ENCODE data around the gene DGKD.

Gene DGKD

DNA sequence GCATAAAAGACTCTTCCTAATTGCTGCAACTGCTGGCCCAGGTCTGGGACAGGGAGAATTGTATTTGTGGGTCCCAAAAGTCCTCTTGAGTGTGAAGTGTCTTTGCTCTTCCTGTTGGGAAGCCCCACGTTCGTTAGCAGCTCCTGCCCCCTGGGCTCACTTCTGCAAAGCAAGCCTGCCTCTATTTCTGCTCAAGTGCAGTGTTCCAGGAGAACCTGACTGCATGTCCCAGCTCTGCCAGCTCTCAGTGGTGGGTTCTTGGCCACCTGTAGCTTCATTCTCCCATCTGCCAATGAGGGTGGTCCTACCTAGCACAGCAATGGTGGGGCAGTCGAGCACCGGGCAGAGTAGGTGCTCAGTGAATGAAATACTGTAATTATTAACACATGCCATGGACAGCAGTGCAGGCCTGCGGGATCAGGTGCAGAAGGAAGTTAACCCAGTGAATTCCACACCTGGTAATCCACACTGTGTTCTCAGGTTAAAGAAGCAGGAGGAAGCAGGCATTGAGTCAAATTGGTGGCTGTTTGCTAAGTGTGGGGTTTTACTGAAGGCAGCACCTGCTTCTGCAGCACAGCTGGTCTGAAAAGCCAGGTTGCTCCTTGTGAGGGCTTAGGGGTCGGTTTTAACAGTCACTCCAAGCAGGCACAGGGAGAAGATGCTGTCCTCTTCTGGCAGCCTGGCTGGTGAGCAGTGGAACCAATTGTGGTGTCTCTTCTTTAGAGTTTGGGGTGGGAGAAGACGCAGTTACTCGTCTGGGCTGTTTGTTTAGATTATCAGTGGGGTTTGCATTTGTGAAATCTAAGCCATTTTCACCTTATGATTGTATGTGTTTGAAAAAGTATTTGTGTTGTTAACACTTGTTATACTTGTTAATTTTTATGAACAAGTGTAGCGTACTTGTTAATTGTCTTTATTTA, 54.3 kb downstream of the DGKD start:
- TF ChIP-seq SIN3A (IDR thresholded peaks at IDR 0.05; ENCODE audit: borderline replicate concordance, insufficient read depth, low read length), result no peak
- TF ChIP-seq POLR2AphosphoS5 (IDR thresholded peaks at IDR 0.05; ENCODE audit: low read depth, low read length), result no peak
- TF ChIP-seq TAF1 (IDR thresholded peaks at IDR 0.05; ENCODE audit: borderline replicate concordance, insufficient read depth, low read length), result no peak
- TF ChIP-seq FOXP2 (optimal IDR thresholded peaks at IDR 0.05; ENCODE audit: borderline replicate concordance, extremely low read depth, extremely low read length, insufficient read depth), result no peak
- TF ChIP-seq, protein P1, sequence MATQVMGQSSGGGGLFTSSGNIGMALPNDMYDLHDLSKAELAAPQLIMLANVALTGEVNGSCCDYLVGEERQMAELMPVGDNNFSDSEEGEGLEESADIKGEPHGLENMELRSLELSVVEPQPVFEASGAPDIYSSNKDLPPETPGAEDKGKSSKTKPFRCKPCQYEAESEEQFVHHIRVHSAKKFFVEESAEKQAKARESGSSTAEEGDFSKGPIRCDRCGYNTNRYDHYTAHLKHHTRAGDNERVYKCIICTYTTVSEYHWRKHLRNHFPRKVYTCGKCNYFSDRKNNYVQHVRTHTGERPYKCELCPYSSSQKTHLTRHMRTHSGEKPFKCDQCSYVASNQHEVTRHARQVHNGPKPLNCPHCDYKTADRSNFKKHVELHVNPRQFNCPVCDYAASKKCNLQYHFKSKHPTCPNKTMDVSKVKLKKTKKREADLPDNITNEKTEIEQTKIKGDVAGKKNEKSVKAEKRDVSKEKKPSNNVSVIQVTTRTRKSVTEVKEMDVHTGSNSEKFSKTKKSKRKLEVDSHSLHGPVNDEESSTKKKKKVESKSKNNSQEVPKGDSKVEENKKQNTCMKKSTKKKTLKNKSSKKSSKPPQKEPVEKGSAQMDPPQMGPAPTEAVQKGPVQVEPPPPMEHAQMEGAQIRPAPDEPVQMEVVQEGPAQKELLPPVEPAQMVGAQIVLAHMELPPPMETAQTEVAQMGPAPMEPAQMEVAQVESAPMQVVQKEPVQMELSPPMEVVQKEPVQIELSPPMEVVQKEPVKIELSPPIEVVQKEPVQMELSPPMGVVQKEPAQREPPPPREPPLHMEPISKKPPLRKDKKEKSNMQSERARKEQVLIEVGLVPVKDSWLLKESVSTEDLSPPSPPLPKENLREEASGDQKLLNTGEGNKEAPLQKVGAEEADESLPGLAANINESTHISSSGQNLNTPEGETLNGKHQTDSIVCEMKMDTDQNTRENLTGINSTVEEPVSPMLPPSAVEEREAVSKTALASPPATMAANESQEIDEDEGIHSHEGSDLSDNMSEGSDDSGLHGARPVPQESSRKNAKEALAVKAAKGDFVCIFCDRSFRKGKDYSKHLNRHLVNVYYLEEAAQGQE (IDR thresholded peaks at IDR 0.05; ENCODE audit: insufficient read depth in 1 of 2, low read depth in 2 of 2, low read length in 2 of 2), result no peak

DNA sequence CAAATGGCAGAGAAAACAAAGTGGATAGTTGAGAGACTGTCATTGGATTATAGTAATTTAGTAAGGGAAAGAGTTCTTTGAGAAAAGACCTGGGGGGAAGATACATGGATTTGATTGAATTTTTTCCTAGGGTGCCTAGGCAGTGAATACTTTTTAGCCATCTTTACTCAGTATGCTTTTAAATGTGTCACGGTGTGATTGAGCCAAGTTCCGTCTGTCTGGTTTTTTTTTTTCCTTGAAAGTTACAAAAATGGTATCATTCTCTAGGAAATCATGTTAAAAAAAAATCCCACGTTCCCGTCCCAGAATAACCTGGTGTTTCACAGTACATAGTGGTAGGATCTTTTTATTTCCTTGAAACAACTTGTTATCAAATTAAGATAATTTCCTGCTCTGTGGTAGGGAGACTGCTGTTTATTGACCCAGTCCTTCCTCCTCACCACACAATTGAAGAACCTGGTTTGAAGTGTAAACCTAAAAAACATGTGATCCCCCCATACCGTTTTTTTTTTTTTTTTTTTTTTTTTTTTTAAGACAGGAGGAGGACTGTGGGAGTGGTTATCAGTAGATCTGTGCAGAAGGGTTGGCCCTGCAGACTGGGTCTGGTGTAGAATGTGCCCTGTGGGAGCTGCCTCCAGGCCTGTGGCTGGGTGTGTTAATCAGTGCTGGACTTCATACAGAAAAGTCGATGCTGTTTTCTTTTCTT, 55.1 kb downstream of the DGKD start:
- TF ChIP-seq, protein P1 (IDR thresholded peaks at IDR 0.05; ENCODE audit: insufficient read depth in 1 of 2, low read depth in 2 of 2, low read length in 2 of 2), result no peak
- TF ChIP-seq POLR2AphosphoS5 (IDR thresholded peaks at IDR 0.05; ENCODE audit: low read depth, low read length) (no peak), SIN3A (IDR thresholded peaks at IDR 0.05; ENCODE audit: borderline replicate concordance, insufficient read depth, low read length) (no peak), FOXP2 (optimal IDR thresholded peaks at IDR 0.05; ENCODE audit: borderline replicate concordance, extremely low read depth, extremely low read length, insufficient read depth) (no peak), TAF1 (IDR thresholded peaks at IDR 0.05; ENCODE audit: borderline replicate concordance, insufficient read depth, low read length) (no peak)

DNA sequence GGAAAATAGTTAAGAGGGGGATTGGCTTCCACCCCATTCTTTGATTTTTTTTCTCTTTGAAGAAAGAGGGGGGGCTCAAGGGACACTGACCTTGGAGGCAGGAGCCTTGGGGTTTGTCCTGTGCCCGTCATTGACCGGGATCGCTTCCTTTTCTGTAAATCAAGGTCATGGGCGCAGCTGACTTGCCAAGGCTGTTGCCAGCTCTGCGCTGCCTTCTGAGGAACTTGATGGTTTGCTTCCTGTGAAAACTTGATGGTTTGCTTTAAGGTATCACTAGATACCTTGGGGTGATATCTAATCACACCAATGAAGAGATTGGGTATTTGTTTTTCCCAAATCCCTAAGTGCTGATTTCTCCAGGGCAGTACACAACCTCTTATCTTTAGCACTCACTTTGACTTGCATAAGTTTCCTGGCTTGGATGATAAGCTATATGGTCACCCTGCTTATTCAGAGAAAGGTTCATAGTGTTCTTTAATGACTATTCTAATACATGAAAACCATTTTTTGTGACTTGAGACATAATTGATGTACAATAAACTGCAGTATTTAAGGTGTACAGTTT, 56.0 kb downstream of the DGKD start:
- TF ChIP-seq SIN3A (IDR thresholded peaks at IDR 0.05; ENCODE audit: borderline replicate concordance, insufficient read depth, low read length) (no peak), POLR2AphosphoS5 (IDR thresholded peaks at IDR 0.05; ENCODE audit: low read depth, low read length) (no peak), TAF1 (IDR thresholded peaks at IDR 0.05; ENCODE audit: borderline replicate concordance, insufficient read depth, low read length) (no peak), FOXP2 (optimal IDR thresholded peaks at IDR 0.05; ENCODE audit: borderline replicate concordance, extremely low read depth, extremely low read length, insufficient read depth) (no peak)
- TF ChIP-seq, protein P1 (IDR thresholded peaks at IDR 0.05; ENCODE audit: insufficient read depth in 1 of 2, low read depth in 2 of 2, low read length in 2 of 2), result no peak

DNA sequence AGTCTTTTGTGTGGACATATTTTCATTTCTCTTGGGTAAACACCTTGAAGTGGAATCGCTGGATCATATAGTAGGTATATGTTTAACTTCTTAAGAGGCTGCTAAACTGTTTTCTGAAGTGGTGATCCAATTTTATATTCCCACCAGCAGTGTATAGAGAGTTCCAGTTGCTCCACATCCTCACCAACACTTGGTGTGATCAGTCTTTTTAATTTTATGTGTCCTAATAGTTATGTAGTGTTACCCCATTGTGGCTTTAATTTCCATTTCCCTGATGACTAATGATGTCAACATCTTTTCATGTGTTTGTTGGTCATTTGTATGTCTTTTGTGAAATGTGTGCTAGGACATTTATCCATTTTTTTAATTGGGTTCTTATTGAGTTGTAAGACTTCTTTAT, 56.9 kb downstream of the DGKD start:
- TF ChIP-seq TAF1 (IDR thresholded peaks at IDR 0.05; ENCODE audit: borderline replicate concordance, insufficient read depth, low read length) (no peak), SIN3A (IDR thresholded peaks at IDR 0.05; ENCODE audit: borderline replicate concordance, insufficient read depth, low read length) (no peak), POLR2AphosphoS5 (IDR thresholded peaks at IDR 0.05; ENCODE audit: low read depth, low read length) (no peak), FOXP2 (optimal IDR thresholded peaks at IDR 0.05; ENCODE audit: borderline replicate concordance, extremely low read depth, extremely low read length, insufficient read depth) (no peak)
- TF ChIP-seq, protein P1 (IDR thresholded peaks at IDR 0.05; ENCODE audit: insufficient read depth in 1 of 2, low read depth in 2 of 2, low read length in 2 of 2), result no peak
